Heart right ventricle (tissue), 16 donors: ENCODE measurements around the gene NENF. TPM values are rescaled to one million over a fixed set of nuclear protein-coding genes. Genes with fewer than 3 reads are reported as not detected.

Experiments used
- ATAC-seq, 8 donors: fragments of 200-7000 bp; cut with Tn5 transposase; one replicate each; pipeline ENCODE4 v1.9.1; 2020; ENCODE audit warnings: mild to moderate bottlenecking in 8 of 8, moderate library complexity in 8 of 8, moderate number of reproducible peaks in 1 of 8
- DNase-seq, 2 donors: peaks; one replicate each; pipeline ENCODE4 v3.0.0-alpha.2; 2020
- H3K27ac ChIP-seq, 10 donors: fragments of 200-600 bp; sonication (generic) in 2 of 10; one replicate each; pipeline versions ENCODE4 v1.5.0 to v1.8.0; 2020 to 2022; ENCODE audit warnings: mild to moderate bottlenecking in 3 of 10
- H3K27me3 ChIP-seq, 7 donors: fragments of 200-600 bp; one replicate each; pipeline ENCODE4 v1.8.0; 2021 to 2022; ENCODE audit warnings: mild to moderate bottlenecking in 2 of 7
- H3K36me3 ChIP-seq, 9 donors: fragments of 200-600 bp; sonication (generic) in 1 of 9; one replicate each; pipeline versions ENCODE4 v1.5.0 to v1.8.0; 2020 to 2022; ENCODE audit warnings: mild to moderate bottlenecking in 2 of 9
- H3K4me1 ChIP-seq, 9 donors: fragments of 200-600 bp; sonication (generic) in 1 of 9; one replicate each; pipeline versions ENCODE4 v1.5.0 to v1.8.0; 2020 to 2022; ENCODE audit warnings: mild to moderate bottlenecking in 4 of 9
- H3K4me3 ChIP-seq, 10 donors: fragments of 200-600 bp; sonication (generic) in 2 of 10; one replicate each; pipeline versions ENCODE4 v1.5.0 to v1.8.0; 2020 to 2022; ENCODE audit warnings: mild to moderate bottlenecking in 7 of 10, moderate library complexity in 2 of 10
- H3K9me3 ChIP-seq, 11 donors: fragments of 200-600 bp in 10 of 11; sonication (generic) in 2 of 11; one replicate each; pipeline versions ENCODE4 v1.5.0 to v1.8.0; 2013 to 2022; ENCODE audit warnings: mild to moderate bottlenecking in 2 of 11, control low read depth in 1 of 11, moderate library complexity in 1 of 11
- WGBS, 2 donors: extraction: QIAGEN DNeasy Blood & Tissue Kit; methylation state at CpG; one replicate each; pipeline ENCODE4 v1.1.7; 2013; ENCODE audit warnings: inconsistent platforms in 1 of 2; 5-methylcytosine and 5-hydroxymethylcytosine counted together
- intact Hi-C, 10 donors: fragments of 100-400 bp; cut with DNase I; formaldehyde crosslinking; loops; one replicate each; pipeline versions ENCODE4 v1.11.1 to v1.14.2; 2022
- polyA plus RNA-seq, 2 donors: library from polyadenylated mRNA; stranded (reverse); fragments of 200-250 nt; gene quantifications; one replicate each; pipeline ENCODE4 v1.2.3, GENCODE V29; 2013
- total RNA-seq, 10 donors: library from RNA; stranded (reverse); fragmentation: NEBNext Ultra II Directional in 3 of 10; extraction: Animal tissue kit (Norgen Biotek cat#: 25700) in 3 of 10; gene quantifications; one replicate each; pipeline versions ENCODE4 v1.2.1 to v1.2.4, GENCODE V29; 2021 to 2023
- TF ChIP-seq, protein P1 (sequence below), 9 donors: fragments of 200-600 bp; sonication (generic) in 2 of 9; IDR thresholded peaks; one replicate each; pipeline versions ENCODE4 v1.5.0 to v1.8.0; 2021 to 2022; ENCODE audit warnings: antibody characterized with exemption in 9 of 9, mild to moderate bottlenecking in 5 of 9, moderate library complexity in 1 of 9
- donor health status: Arrhythmogenic right ventricular cardiomyopathy.
- donor health status: ischemic (EF 13 %, LVEDD 7.1; RV severe dilation, severe dysfunction).
- donor health status: healthy with polysubstance abuse.
- donor health status: DM: no; HTN: yes; CAD: no.
- donor health status: DM: no; HTN: no; CAD: no.
- donor health status: ischemic (EF 25% LVEDD 6.9; RV normal size, moderate dysfunction).
- donor health status: ischemic (EF 25% LVEDD 5.7; RV mildly dilated, moderate dysfunction).
- donor health status: healthy.
- donor health status: DM: yes; HTN: yes; CAD: no.
- donor health status: Ischemic cardiomyopathy.
- donor health status: ischemic (EF 35%, LVEDD 5.7; RV mildly dilated, moderate dysfunction).
- donor health status: nonischemic (EF 11% LVEDD 7.7; RV severe dilation, severe dysfunction).
- donor health status: DM: yes; HTN: yes; CAD: no.
- donor health status: PGD.
- donor health status: ischemic (EF 29% LVEDD 5.4; RV normal size, mild dysfunction).
- donor health status: nonischemic (EF 23%, LVEDD 6.1; RV moderate dilation, normal function).

The NENF gene
- total and polyA plus RNA-seq, 12 donors = 91.8 to 241 (median 115) TPM

- intact Hi-C loops = no loop called here
- Histone ChIP-seq H3K27me3 (no peaks in the 10 kb centered on the region), H3K4me3 (no peak overlapping the region), H3K4me1 (peaks cover 0 to 26% (median 5%) of the 10 kb centered on the region in 9 donors), H3K27ac (no peak overlapping the region), H3K9me3 (no peaks in the 10 kb centered on the region), H3K36me3 (no peaks in the 10 kb centered on the region)
- TF ChIP-seq, protein P1, sequence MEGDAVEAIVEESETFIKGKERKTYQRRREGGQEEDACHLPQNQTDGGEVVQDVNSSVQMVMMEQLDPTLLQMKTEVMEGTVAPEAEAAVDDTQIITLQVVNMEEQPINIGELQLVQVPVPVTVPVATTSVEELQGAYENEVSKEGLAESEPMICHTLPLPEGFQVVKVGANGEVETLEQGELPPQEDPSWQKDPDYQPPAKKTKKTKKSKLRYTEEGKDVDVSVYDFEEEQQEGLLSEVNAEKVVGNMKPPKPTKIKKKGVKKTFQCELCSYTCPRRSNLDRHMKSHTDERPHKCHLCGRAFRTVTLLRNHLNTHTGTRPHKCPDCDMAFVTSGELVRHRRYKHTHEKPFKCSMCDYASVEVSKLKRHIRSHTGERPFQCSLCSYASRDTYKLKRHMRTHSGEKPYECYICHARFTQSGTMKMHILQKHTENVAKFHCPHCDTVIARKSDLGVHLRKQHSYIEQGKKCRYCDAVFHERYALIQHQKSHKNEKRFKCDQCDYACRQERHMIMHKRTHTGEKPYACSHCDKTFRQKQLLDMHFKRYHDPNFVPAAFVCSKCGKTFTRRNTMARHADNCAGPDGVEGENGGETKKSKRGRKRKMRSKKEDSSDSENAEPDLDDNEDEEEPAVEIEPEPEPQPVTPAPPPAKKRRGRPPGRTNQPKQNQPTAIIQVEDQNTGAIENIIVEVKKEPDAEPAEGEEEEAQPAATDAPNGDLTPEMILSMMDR (IDR thresholded peaks at IDR 0.05) = no peak
- DNase-seq (no peak), ATAC-seq (no peak)
- 93 to 95% methylated on average over 2 of the region's 2 CpGs for WGBS, 2 donors
Observed at GRCh38 chr1:212466437-212466836, 33.7 kb downstream of the NENF start.

DNA sequence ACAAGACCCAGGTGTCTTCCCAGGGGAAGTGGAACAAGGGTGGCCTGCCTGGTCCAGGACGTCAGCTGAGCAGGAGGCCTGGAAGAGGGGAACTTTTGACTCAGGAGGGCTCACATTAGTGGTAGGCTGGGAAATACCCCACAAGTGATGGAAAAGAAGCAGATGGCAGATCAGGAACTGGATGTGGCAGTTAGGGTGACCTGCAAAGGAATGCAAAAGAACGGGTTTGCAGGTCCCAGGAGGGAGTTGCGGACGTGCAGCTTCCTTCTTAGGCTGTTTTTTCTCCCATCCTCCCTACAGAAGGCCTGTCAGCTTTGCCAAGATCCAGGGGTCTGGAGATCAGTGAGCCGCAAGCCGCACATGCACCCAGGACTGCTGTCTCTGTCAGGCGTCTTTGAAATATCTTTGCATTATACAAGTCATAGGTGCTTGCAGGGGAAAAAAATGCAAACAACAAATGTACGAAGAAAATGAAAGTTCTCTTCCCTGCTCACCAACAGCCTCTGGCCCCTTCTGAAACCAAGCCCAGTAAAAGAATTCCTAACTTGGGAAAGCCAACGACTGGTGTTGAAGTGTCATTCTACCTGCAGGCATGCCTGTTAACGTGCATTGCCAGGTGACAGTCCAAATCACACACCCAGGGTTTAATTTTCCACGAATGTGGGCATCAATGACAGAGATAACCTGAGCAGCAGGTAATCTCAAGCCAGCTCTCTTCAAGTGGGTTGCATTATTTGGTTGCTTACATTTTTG, 34.4 kb downstream of the NENF start:
- peaks cover 0 to 26% (median 5%) of the 10 kb centered on the region in 9 donors for H3K4me1 ChIP-seq
- no peaks in the 10 kb centered on the region for H3K27me3 ChIP-seq
- H3K4me3 ChIP-seq = no peak overlapping the region
- 52 to 56% methylated on average over 11 of the region's 11 CpGs for WGBS, 2 donors
- intact Hi-C loops = no loop called here
- H3K9me3 ChIP-seq = no peaks in the 10 kb centered on the region
- H3K36me3 ChIP-seq = no peaks in the 10 kb centered on the region
- DNase-seq (no peak), ATAC-seq (peak in 1 of 8 donors; percentile 10)
- TF ChIP-seq, protein P1 (IDR thresholded peaks at IDR 0.05) = no peak
- H3K27ac ChIP-seq = no peak overlapping the region

DNA sequence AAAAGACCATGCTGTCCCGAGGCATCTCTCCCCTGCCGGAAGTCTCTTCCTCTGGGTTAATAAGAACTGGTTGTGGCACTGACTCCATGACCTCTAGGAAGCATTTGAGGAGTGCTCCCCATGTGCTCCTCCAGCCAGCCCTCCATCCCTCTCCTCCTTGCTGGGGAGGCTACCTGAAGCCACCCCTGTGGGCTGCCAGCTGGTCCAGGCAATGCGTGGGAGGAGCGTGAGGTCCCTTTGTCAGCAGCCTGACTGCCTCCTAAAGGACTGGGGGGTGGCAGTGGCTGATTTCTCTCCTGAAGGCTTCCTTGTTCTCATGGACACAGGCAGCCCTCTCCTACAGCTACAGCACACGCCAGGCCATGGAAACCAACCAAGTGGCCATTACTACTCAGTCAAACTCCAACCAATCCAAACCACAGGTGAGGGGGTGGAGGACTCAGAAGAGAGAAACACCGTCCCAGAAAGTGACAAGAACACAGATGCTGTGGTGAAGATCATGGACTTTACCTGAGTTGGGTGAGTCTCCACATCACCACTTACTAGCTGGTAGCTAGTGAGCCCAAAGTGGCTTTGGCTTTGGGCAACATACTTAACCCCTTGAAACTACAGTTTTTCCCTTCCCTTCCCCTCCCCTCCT, 35.2 kb downstream of the NENF start:
- H3K9me3 ChIP-seq = no peaks in the 10 kb centered on the region
- peaks cover 0 to 26% (median 5%) of the 10 kb centered on the region in 9 donors for H3K4me1 ChIP-seq
- ATAC-seq (no peak), DNase-seq (no peak)
- no peak overlapping the region for H3K27ac ChIP-seq
- TF ChIP-seq, protein P1 (IDR thresholded peaks at IDR 0.05) = no peak
- 83 to 84% methylated on average over 6 of the region's 6 CpGs for WGBS, 2 donors
- H3K4me3 ChIP-seq = no peak overlapping the region
- H3K36me3 ChIP-seq = no peaks in the 10 kb centered on the region
- intact Hi-C loops = no loop called here
- no peaks in the 10 kb centered on the region for H3K27me3 ChIP-seq

- H3K9me3 ChIP-seq = no peaks in the 10 kb centered on the region
- H3K4me3 ChIP-seq = no peak overlapping the region
- peak overlapping the region in 6 of 10 donors; percentile 18 to 55 (median 44) for H3K27ac ChIP-seq
- intact Hi-C loops = loop anchor here in 8 of 10 donors (10.0 kb wide), 5 partner anchors 85 to 525 kb away; a partner anchor contains a TSS
- peak; percentile 65 to 74 for DNase-seq
- H3K4me1 ChIP-seq = peaks cover 0 to 26% (median 5%) of the 10 kb centered on the region in 9 donors
- H3K27me3 ChIP-seq = no peaks in the 10 kb centered on the region
- TF ChIP-seq, protein P1 (IDR thresholded peaks at IDR 0.05) = no peak
- 39 to 48% methylated on average over 15 of the region's 15 CpGs for WGBS, 2 donors
- H3K36me3 ChIP-seq = no peaks in the 10 kb centered on the region
- peak; percentile 80 to 96 (median 86) for ATAC-seq
Observed at GRCh38 chr1:212470059-212470458, 37.3 kb downstream of the NENF start.
